OCI-LY1 (cell line): ENCODE measurements around the gene NPAS1.

Source experiments
- CTCF ChIP-seq: fragments of 200-600 bp; sonication (generic), shearing (Covaris generic); IDR thresholded peaks from 2 replicates; pipeline ENCODE4 v1.5.1; 2017; ENCODE audit warnings: mild to moderate bottlenecking, antibody characterized with exemption, low read length, moderate library complexity, mixed read lengths
- EZH2 ChIP-seq: fragments of 200-600 bp; sonication (generic), shearing (Covaris generic); IDR thresholded peaks from 2 replicates; pipeline ENCODE4 v1.8.0; 2017; ENCODE audit warnings: borderline replicate concordance, mixed run types, mild to moderate bottlenecking, antibody characterized with exemption, low read length, moderate library complexity, mixed read lengths

DNA sequence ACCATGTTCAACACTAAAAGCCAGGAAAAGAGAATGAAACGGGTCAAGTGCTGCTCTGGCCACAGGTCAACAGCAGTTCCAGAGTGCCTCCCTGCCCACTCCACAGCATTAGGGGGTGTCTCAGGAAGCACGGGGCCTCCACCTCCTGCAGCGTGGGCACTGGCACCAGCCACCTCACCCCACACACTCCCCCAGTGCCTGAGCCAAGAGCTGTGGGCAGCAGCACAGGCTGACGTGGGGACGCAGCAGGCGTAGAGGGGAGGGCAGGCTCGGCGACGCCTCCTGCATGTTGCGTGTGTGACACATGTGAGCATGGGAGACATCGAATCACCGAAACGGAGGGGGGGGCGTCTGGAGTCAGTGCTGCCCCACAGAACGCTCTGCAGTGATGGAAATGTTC is 50.2 kb downstream of the NPAS1 start:
- TF ChIP-seq CTCF (no peak), EZH2 (no peak)
